ENCODE results near the gene ZNRF3.

ZNRF3 gene

DNA sequence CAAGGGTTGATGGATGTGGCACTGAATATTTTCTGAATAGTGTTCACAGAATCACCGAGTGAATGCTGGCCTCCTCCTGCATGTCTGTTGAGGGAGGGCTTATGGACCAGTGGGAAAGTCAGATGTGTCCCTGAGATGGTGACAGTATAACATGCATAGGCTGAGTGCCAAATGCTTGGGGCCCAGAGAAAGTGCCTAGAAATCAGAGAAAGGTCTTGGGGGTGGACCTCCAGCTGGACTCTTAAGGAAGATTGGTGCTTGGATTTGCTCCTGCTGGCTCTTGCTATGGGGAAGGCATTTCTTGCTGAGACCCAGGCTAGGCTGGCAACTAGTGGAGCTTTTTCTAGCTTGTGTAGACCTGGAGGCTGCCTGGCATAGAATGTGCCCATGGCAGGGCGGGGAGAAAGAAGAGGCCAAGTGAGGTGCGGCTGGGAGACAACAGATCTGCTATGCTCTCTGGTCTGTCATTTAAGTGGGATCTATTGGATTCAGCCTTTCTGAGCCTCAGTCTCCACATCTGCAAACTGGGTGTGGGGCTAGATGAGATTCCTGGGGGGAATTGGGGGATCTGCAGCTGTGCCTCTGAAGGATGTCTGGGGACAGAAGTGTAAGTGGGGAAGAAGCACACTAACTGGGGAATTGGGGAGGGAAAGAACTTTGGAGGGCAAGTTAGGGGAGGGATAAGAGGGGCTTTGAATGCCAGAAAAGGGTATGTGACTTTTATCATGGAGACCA lies 27.4 kb downstream of the ZNRF3 start:
- no peak for DNase-seq

DNA sequence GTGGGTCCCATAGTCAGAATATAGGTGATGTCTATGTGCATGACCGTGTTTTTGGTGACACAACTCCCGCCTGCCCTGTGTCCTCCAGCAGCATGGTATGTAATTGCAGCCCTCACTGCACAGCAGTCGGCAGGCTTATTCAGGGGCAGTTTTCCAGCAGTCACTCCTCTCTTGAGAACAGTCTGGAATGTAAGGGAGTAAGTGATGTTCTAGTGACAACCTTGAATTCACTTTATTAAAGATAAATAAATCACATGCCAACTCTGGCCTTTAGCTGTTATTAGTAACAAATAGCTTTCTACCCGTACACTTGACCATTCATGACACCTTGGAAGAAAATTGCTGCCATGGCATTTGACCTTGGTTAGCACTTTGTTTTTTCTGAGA lies 27.9 kb downstream of the ZNRF3 start:
- DNase-seq, result no peak

DNA sequence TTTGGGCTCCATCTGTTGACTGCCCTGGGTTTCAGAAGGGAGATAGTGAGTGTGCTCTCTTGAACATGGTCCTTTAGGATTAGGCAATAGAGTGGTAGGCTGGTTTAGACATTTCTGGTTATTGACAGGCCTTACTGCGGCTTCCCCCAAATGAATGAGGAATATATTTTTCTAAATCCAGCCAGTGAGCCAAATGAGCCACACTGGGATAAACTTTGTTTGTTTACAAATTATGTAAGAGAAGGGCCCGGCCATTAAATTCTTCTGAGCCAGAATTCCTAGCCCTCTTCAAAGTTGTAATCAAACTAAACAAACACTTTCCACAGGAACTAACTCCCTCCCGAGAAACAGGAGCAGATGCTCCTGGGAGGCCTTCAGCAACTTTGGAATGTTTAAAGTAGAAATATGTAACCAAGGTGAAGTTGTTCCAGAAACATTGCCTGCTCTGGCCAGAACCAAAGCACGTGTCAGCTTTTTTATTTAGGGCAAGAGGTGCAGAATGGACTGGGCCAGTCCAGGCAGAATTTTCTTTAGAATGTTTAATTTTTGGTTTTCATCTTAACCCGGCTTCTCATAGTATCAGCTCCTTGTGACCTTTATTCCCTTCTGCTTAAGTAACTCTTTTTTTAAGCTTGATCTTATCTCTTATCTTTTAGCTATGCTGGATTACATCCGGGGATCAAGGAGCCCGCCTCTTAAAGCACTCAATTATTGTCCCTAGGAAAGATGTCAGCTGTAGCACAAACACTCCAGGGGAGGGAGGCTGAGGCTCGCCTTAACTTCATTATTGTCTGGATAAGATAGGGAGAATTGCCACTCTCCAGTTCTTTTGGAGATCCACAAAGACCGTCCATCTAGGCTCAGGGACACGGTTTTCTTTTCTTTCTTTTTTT lies 28.7 kb downstream of the ZNRF3 start:
- DNase-seq, result no peak

DNA sequence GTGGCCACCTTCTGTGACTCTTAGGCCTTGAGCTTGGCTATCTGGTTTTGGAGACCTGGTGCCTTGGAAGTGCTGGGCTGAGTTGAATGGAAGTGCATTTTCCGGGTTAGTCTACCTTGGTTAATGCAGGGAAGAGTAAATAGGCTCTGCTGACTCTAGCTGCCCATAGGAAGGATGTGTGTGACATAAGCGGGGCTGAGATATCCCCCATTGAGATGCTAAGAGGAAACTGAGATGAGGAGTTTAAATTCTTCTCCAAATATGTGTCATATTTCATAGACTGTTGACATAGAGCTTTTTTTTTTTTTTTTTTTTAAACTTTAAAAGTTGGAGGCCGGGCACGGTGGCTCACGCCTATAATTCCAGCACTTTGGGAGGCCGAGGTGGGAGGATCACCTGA lies 30.8 kb downstream of the ZNRF3 start:
- DNase-seq, result no peak

DNA sequence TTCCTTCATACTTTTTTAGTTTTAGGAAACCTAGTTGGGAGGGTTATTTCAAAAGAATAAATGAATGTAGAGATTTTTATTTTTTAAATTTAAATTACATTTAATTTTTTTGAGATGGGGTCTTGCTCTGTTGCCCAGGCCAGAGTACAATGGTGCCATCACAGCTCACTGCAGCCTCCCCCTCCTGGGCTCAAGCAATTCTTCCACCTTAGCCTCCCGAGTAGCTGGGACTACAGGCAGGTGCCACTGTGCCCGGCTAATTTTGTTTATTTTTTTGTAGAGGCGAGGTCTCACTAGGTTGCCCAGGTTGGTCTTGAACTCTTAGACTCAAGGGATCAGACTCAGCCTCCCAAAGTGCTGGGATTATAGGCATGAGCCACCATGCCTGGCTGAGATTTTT lies 32.6 kb downstream of the ZNRF3 start:
- no peak for DNase-seq

DNA sequence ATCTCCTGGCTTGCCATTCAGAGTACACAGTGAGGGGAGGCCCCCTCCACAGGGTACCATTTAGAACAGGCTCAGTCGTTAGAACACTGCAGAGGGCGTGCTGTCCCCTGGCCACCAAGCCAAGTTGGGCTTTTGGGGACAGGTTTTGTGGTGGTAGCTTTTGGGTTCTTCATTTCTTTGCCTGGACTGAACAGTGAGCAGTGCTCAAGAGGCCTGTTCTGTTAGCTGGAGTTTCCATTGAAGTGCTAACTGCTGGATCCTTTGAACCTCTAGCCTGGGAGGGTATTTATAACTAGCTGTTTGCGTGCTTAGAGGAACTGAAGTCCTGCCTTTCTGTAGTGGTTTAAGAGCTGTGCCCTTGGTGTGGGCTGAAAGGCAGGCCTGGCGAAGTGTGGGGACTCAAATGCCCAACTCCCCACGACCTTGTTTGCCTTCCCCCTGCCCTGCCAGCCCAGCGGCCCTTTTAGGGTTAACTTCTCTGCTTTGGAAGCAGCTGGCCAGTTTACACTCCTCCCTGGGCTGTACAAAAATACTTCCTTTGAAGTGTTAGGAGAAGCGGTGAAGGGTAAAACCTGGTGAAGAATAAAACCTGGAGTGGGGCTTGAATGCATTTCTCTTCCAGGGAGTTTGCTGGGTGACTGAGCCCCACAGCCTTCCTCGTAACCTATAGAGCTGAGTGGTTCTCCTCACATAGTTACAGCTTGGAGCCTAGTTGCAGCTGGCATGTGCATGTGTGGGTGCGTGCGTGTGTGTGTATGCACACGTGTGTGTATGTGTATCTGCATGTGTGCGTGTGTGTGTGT lies 34.6 kb downstream of the ZNRF3 start:
- no peak for DNase-seq

DNA sequence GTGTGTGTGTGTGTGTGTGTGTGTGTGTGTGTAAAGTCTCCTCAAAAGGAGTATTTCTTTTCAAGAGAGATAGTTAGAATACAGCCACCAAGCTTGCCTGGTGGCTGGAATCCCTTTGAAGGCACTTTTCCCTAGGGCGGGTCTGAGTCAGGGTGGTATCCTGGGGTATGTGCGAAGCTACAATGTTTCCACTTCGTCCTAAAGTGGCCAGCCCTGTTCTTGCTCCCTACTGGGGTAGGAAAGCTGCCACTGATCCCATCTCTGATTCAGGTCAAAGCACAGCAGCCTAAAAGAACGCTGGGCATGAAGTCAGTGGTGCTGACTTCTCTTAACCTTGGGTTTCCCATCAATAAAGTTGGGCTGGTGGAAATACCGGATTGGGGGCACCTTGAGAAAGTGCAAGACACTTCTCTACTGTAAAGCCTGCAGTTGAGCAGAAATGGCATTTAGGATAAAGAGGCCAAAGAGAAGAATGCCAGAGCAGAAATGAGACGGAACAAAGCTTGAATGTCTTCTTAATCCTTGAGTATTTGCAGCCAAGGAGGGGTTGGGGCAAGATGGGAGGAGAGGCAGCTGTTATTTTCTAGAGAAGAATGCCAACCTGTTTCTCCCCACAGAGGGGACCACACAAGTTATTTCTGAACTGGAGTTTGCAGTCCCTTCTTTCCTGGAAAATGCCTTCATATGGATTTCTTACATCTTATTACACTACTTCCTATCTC lies 35.3 kb downstream of the ZNRF3 start:
- no peak for DNase-seq

DNA sequence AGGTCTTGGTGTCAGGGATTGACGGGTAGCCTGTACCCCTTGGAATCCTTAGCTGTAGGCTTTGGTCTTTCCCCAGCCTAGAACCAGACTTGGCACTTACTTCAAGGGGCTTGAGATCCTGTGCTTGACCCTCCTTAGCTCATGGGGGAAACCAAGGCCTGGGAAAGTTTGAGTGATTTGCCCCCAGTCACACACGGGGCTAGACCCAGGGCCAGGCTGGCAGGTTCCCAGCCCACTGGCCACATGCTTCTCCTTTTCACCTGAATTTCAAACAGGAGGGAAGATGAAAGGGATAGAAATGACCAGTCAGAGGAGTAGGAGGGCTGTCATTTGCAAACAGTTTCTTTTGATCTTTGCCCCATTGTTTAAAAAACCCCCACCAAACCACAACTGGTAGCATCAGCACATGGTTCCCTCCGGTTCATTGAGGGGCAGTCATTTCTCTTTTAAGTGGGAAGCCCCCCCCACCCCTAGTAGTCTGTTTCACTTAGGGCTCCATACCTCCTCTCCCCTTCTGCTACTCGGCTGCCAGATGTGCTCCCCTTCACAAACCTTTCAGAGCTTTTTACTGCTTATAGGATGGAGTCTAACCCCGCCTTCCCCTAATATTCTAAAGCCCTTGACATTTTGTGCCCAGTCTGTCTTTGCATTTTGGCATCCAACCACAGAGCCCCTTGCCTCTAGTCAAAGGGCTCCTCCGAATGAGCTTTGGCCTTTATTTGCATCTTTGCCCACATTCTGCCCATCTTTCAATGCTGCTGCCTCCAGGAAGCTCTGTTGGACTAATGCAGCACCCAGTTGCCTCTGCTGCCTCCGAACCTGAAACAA lies 37.6 kb downstream of the ZNRF3 start:
- no peak for DNase-seq

DNA sequence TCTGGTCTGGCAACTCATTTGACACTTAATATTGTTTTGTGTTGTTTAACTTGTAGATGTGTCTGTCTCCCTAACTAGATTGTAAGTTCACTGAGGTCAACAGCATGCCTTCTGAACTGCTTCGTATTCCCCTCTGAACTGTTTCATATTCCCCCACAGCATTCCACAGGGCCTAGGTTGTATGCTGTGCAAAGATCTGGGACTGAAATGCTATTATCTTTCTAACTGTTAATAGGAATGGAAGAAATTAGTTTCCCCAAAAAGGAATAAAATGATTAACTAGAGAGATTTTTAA lies 38.2 kb downstream of the ZNRF3 start:
- DNase-seq, result no peak

DNA sequence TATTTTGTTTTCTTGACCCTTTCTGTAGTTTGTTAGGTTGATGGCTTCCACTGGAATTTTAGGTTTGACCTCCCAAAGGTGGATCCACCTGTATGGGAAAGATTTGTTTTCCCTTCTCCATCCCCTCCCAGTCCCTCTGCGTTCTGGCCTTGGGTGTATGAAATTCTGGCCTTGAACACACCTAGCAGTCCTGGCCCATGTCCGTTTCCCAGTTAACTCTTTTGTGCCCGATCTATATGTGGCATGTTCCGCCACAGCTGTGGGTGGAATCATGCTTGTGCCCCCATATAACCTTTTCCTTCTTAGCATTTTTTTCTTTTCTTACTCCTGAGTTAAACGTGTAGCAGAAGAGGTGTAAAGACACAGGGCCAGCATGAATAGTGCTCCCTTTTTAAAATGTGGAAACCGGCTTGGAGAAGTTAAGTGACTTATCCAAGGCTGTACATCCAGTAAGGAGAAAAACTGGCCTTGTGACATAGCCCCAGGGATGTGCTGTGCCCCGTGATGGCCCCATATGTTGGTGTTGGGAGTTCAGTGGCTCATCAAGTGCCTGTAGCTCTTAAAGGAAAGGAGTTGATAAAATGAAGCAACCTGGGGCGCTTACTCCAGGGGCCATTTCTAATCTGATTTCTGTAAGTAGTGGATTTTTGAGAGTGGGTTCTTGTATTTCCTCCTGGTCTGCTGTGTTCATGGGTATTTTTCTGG lies 39.3 kb downstream of the ZNRF3 start:
- DNase-seq, result no peak

DNA sequence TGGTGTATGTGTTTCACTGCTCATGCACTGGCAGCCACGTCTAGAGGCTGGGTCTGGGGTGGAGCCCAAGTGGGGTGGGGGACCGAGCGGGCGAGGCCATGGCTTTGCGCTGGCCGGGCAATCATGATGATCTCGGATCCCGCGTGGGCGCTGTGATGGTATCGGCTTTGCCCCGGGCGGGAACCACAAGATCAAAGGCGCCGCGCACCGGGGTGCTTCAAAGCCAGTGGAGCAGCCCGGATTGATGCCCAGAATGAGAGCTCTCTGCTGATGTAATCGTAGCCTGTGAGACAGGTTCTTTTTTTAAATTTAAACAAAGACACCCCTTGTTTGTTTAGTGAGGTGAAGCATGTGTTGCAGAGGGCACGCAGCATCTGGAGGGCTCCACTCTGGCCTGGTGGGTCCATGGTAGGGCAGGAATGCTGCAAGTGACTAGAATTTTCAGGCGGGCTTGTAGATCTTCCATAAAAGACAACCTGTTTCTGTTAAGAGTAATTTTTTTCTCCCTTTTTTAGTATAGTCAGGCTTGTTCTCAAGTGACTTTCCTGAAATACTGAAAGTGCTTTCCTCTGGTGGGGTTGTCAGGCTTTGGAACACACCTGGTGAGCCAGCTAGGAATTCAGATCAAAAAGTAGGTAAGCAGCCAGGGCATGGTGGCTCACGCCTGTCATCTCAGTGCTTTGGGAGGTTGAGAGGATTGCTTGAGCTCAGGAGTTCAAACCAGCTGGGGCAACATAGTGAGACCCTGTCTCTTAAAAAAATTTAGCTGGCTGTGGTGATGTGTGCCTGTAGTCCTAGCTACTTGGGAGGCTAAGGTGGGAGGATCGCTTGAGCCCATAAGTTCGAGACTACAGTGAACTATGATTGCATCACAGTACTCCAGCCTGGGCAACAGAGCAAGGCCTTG lies 40.7 kb downstream of the ZNRF3 start:
- no peak for DNase-seq

DNA sequence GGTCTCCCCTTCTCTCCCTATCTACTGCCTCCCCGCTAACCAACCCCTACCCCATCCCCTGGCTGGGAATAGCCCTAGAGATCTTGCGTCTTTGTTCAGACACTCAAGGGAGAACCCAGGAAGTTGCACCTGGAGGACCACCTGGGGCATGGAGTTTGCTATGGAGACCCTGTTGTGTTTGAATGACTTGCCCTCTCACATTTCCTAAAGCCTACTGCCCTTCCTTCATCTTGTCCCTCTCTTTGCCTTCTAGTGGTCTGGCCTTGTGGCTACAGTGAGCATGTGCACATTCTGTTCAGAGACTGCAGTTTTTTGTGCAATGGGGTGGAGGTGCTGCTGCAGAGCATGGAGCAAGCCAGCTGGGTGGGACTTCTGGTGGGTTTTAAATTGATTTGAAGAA lies 42.5 kb downstream of the ZNRF3 start:
- no peak for DNase-seq

DNA sequence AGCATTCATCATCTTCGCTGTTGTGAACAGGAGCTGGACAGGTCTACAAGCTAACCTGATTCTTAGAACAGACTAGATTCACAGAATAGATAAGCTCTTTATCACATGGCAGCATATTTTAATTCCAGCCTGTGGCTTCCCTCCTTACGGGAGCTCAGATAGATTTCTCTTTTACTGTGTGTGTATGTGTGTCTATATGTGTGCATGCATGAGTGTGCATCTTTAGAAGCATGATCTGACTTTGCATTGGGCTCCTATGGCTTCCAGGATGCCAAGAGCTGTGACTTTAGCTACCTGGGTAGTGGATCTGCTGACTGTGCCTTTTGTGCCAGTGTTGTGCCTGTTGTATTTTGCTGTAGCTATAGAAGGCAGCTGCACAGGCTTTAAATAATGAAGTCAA lies 44.3 kb downstream of the ZNRF3 start:
- DNase-seq, result no peak

DNA sequence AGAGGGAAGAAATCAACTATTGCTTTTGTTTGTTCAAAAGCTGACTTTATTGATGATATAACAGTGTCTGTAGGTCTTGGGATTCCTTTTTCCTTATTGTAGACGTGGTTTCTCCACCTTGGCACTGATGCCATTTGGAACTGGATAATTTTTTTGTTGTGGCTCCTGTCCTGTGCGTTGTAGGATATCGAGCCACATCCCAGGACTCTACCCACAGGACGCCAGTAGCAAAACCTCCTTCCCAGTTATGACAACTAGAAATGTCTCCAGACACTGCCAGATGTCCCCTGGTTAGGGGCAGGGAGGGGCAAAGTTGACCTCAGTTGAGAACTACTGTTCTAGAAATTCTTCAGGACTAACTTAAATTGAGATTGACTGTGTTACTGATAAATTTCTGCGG lies 45.8 kb downstream of the ZNRF3 start:
- no peak for DNase-seq

DNA sequence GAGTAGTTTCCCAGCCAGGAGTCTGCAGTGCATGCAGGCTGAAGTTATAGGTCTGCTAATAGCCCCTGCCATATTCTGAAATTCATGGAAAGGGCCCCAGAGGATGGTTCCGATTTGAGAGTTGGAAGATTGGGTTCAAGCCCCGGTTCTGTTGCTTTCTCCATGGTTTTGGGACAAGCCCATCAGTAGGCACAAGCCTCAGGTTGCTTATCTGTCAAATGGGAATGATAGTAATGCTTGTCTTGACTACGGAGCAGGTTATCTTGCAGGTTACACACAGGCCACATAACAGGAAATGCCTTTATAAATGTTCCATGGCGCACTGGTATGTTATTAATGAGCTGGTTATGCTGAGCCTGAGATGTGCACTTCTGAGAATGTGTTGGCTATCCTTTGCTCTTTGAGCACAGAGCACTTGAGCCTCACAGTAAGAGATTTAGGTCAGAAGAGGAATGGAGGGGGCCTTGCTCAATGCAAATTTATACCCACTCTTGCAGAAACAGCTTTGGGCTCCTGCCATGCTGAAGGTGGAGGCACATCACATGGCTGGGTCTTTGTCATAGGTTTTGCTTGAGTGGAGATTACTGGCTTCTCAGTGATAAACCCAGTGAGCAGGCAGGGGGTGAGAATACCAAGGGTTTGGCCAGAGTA lies 47.1 kb downstream of the ZNRF3 start:
- no peak for DNase-seq

DNA sequence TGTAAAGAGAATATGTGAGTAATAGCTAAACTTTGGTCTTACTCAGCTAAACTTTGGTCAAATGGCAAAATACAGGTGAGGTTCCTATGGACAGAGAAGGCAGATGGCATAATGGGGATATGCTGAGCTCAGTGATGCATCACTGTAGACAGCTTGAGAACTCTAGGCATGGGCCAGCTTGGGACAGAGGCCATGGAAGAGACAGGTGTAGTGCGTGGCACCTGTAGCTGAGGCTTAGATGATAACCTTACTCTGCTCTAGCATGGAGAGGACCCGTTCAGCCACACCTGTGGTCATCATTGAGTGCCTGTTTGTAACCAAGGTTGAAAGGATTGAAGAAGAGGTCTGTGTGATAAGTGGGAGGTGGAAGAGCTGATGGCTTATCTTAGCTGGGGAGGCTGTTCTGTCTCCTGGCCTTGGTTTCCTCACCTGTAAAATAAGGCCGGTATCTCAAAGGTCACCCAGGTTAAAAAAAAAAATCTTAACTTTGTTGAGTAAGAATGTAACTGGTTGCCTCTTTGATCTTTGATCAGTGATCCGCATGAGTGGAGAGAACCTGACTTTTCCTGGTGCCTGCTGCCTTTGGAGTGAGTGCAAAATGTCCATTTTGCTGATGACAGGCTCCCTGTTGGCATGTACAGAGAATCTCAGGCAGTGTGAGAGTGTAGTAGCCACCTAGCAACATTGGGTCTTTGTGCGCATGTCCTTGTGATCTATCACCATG lies 48.6 kb downstream of the ZNRF3 start:
- DNase-seq, result no peak

DNA sequence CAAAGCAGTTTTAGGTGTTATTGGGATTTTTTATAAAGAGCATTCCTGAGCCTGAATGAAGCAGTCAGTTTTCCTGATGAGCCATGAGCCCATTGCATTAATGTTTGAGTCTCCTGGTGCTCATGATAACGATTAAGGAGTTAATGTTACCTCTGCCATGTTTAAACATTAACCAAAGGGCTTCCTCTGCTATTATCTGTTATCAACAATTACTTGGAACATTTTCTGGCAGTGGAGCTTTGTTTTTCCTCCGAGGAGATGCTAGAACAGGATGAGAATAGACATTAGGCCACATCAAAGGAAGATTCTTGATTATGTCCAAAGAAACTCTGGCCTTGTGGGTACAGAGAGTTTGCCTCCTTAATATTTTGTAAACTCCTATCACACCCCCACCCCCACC lies 49.9 kb downstream of the ZNRF3 start:
- DNase-seq, result no peak

DNA sequence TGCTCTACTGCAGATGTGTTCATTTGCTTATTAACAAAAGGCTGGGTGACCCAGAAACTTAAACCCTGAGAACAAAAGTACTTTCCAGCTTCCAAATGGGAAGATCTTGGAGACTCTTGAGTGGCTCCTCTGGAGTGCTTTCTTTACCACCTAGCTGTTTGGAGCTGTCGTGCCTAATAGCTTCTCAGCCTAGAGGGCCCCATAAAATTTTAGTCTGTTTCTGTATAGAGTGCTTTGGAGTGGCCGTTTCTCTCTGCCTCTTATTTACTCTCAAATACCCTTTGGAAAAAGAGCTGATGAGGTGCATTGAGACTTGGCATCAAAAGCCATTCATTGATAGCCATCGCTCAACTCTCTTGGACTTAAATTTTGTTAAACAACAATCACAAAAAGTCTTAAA lies 50.7 kb downstream of the ZNRF3 start:
- DNase-seq, result no peak

DNA sequence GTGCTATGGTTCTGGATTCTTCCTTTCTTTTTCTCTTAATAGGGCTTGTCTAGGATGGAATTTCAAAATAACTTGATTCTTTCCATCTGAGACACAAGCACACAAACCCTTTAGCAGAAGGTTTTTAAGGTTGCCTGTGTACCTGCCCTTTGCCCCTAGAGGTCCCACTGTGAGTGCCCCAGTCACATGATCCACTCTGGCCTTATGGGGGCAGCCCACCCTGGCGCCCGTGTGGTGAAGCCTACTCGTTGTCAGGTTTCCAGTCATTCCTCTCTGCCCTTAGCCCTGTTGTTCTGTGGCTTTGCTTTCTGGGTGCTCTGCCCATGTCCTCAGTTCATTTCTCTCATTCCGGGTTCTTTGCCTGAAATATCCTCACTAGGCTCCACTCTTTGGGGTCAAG lies 51.8 kb downstream of the ZNRF3 start:
- DNase-seq, result no peak
